ENCODE data around the gene MRS2.
A peak's percentile ranks its signal among the peaks of the same experiment; 100 is the strongest.

The MRS2 gene

DNA sequence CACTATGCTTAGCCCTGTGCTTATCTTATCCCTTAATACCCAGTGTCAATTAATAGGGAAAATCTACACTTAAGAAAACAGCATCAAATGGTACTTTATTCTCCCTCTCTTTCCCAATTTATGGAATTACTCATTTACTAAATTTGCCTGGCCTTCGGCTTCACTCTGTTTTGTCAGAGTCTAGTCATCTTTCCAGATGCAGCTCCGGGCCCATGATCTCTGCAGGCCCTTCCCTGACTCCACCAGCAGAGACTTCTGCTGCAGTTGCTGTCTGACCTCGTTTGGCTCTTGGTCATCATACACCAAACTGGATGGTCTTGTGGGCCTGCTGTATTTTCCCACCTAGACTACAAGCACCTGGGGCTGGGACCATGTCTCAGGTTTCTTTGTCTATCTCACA is 27.4 kb downstream of the MRS2 start:
- no peak for DNase-seq (ENCODE audit: low spot score)

- DNase-seq (ENCODE audit: low spot score) = peak; percentile 60
Observed at GRCh38 chr6:24431045-24431451, 28.3 kb downstream of the MRS2 start.

- DNase-seq (ENCODE audit: low spot score) = no peak
Observed at GRCh38 chr6:24432611-24433010, 29.9 kb downstream of the MRS2 start.

GRCh38 chr6:24436979-24437378 is 34.2 kb downstream of the MRS2 start:
- no peak for DNase-seq (ENCODE audit: low spot score)

DNA sequence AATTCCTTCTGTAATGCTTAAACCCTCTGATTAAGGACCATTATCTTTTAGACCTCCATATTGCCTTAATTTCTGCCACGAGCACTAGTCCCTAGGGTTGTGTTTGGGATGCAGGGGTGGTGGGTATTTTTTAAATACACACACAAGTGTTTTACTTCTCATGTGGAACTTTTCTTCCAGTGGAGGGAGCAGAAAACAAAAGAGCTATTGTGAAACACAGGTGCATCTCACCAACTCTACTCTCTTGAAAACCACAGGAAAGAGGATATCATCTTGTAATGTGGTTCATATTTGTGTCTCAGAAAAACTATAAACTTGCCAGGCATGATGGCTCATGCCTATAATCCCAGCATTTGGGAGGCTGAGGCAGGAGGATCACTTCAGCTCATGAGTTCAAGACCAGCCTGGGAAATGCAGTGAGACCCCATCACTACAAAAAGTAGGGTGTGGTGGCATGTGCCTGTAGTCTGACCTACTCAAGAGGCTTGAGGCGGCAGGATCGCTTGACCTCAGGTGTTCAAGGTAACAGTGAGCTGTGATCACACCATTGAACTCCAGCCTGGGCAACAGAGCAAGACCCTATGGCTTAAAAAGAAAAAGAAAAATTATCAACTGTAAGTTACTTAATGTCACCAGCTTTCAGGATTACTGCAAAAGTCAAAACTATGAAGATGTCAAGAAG is 37.3 kb downstream of the MRS2 start:
- DNase-seq (ENCODE audit: low spot score) = no peak

GRCh38 chr6:24440897-24441598 is 38.3 kb downstream of the MRS2 start:
- DNase-seq (ENCODE audit: low spot score) = peak; percentile 26

- DNase-seq (ENCODE audit: low spot score) = no peak
Observed at GRCh38 chr6:24441599-24441904, 38.8 kb downstream of the MRS2 start.

DNA sequence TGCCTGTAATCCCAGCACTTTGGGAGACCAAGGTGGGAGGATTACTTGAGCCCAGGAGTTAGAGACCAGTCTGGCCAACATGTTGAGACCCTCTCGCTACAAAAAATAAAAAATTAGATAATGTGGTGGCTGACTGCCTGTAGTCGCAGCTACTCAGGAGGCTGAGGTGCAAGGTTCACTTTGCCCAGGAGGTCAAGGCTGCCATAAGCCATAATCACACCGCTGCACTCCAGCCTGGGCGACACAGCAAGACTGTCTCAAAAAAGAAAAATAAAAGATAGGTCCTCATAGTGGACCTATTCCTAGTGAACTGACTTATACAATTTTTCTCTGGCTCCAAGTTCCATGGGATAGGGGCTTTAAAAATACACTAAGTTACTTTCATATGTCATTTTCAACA is 41.9 kb downstream of the MRS2 start:
- DNase-seq (ENCODE audit: low spot score) = no peak

GRCh38 chr6:24445704-24446103 is 43.0 kb downstream of the MRS2 start:
- DNase-seq (ENCODE audit: low spot score) = no peak

GRCh38 chr6:24446670-24447069 is 43.9 kb downstream of the MRS2 start:
- no peak for DNase-seq (ENCODE audit: low spot score)

GRCh38 chr6:24448396-24448795 is 45.7 kb downstream of the MRS2 start:
- DNase-seq (ENCODE audit: low spot score) = no peak

DNA sequence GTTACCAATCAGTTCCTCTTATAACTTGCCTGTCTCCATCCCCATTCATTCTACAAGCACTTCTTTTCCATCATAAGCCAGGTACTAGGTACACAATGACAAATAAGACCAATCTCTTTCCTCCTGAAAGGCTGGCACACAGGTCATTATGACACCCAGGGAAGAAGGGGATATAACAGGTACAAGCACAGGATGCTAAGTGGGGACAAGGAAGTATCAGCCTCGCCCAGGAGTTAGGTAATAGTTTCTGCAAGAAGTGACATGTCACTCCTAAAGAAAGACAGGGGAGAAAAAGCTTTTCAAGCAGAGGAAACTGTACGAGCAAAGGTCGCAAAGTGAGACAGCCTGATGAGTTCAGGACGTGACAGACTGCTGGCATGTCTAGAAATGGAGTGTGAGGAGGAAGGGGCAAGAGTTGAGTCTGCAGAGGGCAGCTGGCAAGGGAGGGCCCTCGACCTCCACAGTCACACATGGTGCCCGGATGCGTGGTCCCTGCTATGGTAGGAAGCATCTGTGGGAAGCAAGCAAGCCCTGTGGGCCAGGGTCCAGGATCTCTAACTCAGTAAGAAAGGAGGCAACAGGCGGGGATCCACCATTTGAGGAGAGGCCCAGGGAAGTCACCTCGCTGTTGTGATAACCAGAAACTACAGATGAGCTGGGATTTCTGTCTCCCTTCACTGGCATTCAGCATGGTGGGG is 46.2 kb downstream of the MRS2 start:
- no peak for DNase-seq (ENCODE audit: low spot score)

- no peak for DNase-seq (ENCODE audit: low spot score)
Observed at GRCh38 chr6:24451581-24452388, 49.0 kb downstream of the MRS2 start.

- DNase-seq (ENCODE audit: low spot score) = no peak
Observed at GRCh38 chr6:24453921-24454320, 51.2 kb downstream of the MRS2 start.

- peak; percentile 10 for DNase-seq (ENCODE audit: low spot score)
Observed at GRCh38 chr6:24454452-24454851, 51.7 kb downstream of the MRS2 start.

GRCh38 chr6:24455061-24455460 is 52.3 kb downstream of the MRS2 start:
- DNase-seq (ENCODE audit: low spot score) = no peak

DNA sequence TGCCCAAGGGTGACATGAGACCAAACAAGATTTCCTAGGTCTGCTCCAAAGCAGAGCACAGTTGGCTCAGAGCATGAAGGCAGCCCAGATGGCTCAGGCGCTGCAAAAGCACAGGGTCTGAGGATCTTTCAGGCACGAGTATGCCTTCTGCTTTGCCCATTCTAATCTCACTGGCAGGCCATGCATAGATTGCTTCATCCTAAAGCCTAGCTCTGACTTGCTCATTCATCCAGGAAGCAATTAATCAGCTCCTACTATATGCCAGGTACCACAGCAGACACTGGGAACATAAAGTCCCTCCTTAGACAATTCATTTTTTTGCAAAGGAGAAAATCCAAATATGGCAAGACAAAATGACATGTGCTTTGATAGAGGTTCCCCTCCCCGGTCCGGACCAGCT is 55.4 kb downstream of the MRS2 start:
- DNase-seq (ENCODE audit: low spot score) = no peak

DNA sequence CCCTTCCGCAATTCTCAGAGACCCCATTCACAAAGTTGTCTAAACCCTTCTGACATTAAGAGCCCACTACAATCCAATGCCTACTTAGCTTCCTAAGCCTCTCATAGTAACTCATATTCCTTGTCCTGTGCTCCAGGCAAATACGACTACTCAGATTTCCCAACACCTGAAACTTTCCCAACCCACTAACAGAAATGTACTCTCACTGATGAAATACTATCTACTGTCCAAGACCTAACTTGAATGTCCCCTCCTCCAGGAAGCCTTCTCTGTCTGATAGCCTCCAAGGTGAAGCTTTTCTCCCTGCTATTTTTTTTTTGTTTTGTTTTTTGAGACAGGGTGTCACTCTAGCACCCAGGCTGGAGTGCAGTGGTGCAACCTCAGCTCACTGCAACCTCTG is 56.2 kb downstream of the MRS2 start:
- DNase-seq (ENCODE audit: low spot score) = no peak

- DNase-seq (ENCODE audit: low spot score) = no peak
Observed at GRCh38 chr6:24460966-24461365, 58.2 kb downstream of the MRS2 start.

DNA sequence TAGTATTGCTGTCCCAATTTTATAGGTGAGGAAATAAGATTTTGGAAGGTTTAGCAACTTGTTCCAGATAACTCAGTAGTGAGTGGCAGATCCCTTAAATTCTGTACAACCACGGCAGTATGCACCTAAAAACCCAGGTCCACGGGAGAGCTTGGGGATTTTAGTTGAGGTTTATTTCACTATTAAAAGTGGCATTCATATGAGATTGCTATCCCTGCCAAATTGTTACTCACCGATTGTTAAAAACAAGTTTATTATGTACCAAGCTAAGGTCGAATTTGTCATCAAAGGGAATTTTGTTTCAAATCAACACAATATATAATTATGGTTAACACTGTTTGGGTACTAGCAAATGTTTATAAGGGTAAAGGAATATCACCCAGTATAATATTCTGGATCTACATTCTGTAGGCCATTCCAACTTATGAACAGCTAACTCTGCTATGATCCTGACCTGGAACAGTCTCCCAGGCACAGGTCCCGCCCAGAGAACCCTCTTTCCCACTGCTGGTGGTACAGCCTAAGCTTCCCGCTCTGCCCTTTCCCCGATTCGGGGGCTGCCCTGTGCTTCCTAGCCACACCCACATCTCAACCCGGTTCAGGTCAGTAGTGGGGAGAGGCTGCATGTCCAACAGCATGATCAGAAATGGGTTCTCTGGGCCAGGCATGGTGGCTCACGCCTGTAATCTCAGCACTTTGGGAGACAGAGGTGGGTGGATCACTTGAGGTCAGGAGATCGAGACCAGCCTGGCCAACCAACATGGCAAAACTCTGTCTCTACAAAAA is 61.7 kb downstream of the MRS2 start:
- DNase-seq (ENCODE audit: low spot score) = no peak

GRCh38 chr6:24469811-24470210 is 67.1 kb downstream of the MRS2 start:
- DNase-seq (ENCODE audit: low spot score) = no peak
